ENCODE measurements around the gene RASGRP3. TPM values are rescaled to one million over a fixed set of nuclear protein-coding genes. Genes with fewer than 3 reads are reported as not detected.

RASGRP3 gene
- total RNA-seq, 4 donors from 2014 or later, result 0.53 to 10.2 (median 5.3) TPM

GRCh38 chr2:33532146-33532545 lies 55.7 kb downstream of the RASGRP3 start:
- DNase-seq, result no peak
- TF ChIP-seq CTCF (IDR thresholded peaks at IDR 0.05), result no peak
- TF ChIP-seq POLR2A (IDR thresholded peaks at IDR 0.05), result no peak
- intact Hi-C loops (cut with DNase I), result no loop called here
- Histone ChIP-seq H3K9me3 (no peaks in the 10 kb centered on the region), H3K4me3 (no peak overlapping the region), H3K36me3 (no peaks in the 10 kb centered on the region), H3K27me3 (no peaks in the 10 kb centered on the region), H3K27ac (no peak overlapping the region), H3K4me1 (no peaks in the 10 kb centered on the region)
- WGBS, 2 donors, result 54 to 58% methylated on average over 8 of the region's 8 CpGs

GRCh38 chr2:33532966-33533365 lies 56.5 kb downstream of the RASGRP3 start:
- intact Hi-C loops (cut with DNase I), result no loop called here
- DNase-seq, result no peak
- Histone ChIP-seq H3K9me3 (no peaks in the 10 kb centered on the region), H3K36me3 (no peaks in the 10 kb centered on the region), H3K27ac (no peak overlapping the region), H3K4me3 (no peak overlapping the region), H3K27me3 (no peaks in the 10 kb centered on the region), H3K4me1 (no peaks in the 10 kb centered on the region)
- no peak for TF ChIP-seq POLR2A (IDR thresholded peaks at IDR 0.05)
- WGBS, 2 donors, result 82 to 84% methylated on average over 2 of the region's 2 CpGs

- Histone ChIP-seq H3K27me3 (no peaks in the 10 kb centered on the region), H3K4me3 (no peak overlapping the region), H3K27ac (no peak overlapping the region), H3K4me1 (no peaks in the 10 kb centered on the region), H3K9me3 (no peaks in the 10 kb centered on the region), H3K36me3 (no peaks in the 10 kb centered on the region)
- DNase-seq, result no peak
- TF ChIP-seq POLR2A (IDR thresholded peaks at IDR 0.05), result no peak
- TF ChIP-seq CTCF (IDR thresholded peaks at IDR 0.05), result no peak
- 67 to 77% methylated on average over 3 of the region's 3 CpGs for WGBS, 2 donors
- intact Hi-C loops (cut with DNase I), result no loop called here
These were observed 59.0 kb downstream of the RASGRP3 start for GRCh38 chr2:33535421-33535820.

GRCh38 chr2:33541243-33541642 lies 64.8 kb downstream of the RASGRP3 start:
- Histone ChIP-seq H3K36me3 (no peaks in the 10 kb centered on the region), H3K9me3 (no peaks in the 10 kb centered on the region), H3K4me1 (no peaks in the 10 kb centered on the region), H3K27ac (no peak overlapping the region), H3K4me3 (no peak overlapping the region), H3K27me3 (no peaks in the 10 kb centered on the region)
- TF ChIP-seq CTCF (IDR thresholded peaks at IDR 0.05), result no peak
- no peak for TF ChIP-seq POLR2A (IDR thresholded peaks at IDR 0.05)
- DNase-seq, result no peak
- intact Hi-C loops (cut with DNase I), result no loop called here
- WGBS, 2 donors, result 89 to 95% methylated on average over 4 of the region's 4 CpGs

- TF ChIP-seq POLR2A (IDR thresholded peaks at IDR 0.05), result no peak
- TF ChIP-seq CTCF (IDR thresholded peaks at IDR 0.05), result no peak
- no peak overlapping the region for H3K27ac ChIP-seq
- peaks cover 0 to 5% (median 0%) of the 10 kb centered on the region in 3 donors for H3K4me1 ChIP-seq
- H3K4me3 ChIP-seq, result no peak overlapping the region
- intact Hi-C loops (cut with DNase I), result no loop called here
- DNase-seq, result no peak
- WGBS, 2 donors, result 69 to 85% methylated on average over 3 of the region's 3 CpGs
- no peaks in the 10 kb centered on the region for H3K27me3 ChIP-seq
- no peaks in the 10 kb centered on the region for H3K9me3 ChIP-seq
- H3K36me3 ChIP-seq, result no peaks in the 10 kb centered on the region
These were observed 73.8 kb downstream of the RASGRP3 start for GRCh38 chr2:33550206-33550605.
